ENCODE results near the gene TEC. TPM values are rescaled to one million over a fixed set of nuclear protein-coding genes. Genes with fewer than 3 reads are reported as not detected.

The TEC gene
- total RNA-seq, 2 donors from 2014 or later, result 2.1 to 3.3 TPM

DNA sequence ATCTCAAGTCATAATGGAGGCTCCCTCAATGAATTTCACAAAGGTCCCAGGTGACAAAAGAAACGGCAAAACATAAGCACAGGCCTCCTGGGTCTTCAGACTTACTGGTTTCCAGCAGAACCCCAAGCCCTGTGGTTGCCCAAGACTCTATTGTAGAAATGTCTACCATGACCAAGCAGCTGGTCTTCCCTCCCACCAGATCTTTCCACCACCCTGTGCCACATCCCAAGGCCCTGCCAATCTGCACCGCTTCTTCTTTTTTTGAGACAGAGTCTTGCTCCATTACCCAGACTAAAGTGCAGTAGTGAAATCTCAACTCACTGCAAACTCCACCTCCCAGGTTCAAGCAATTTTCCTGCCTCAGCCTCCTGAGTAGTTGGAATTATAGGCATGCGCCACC lies 112.4 kb downstream of the TEC start:
- Histone ChIP-seq H3K4me1 (no peaks in the 10 kb centered on the region), H3K27ac (no peak overlapping the region), H3K9me3 (peaks cover 0 to 8% (median 0%) of the 10 kb centered on the region in 3 donors), H3K36me3 (replicated peaks in 1 of 2; ENCODE audit: insufficient read depth in 1 of 2, low read depth in 2 of 2) (peaks cover 0 to 2% of the 10 kb centered on the region in 2 donors), H3K27me3 (no peaks in the 10 kb centered on the region), H3K4me3 (no peak overlapping the region)
- DNase-seq (no peak), ATAC-seq (no peak)
- intact Hi-C loops (cut with DNase I), result no loop called here
- 78 to 88% methylated on average over 3 of the region's 3 CpGs for WGBS, 2 donors
- TF ChIP-seq, protein P1, sequence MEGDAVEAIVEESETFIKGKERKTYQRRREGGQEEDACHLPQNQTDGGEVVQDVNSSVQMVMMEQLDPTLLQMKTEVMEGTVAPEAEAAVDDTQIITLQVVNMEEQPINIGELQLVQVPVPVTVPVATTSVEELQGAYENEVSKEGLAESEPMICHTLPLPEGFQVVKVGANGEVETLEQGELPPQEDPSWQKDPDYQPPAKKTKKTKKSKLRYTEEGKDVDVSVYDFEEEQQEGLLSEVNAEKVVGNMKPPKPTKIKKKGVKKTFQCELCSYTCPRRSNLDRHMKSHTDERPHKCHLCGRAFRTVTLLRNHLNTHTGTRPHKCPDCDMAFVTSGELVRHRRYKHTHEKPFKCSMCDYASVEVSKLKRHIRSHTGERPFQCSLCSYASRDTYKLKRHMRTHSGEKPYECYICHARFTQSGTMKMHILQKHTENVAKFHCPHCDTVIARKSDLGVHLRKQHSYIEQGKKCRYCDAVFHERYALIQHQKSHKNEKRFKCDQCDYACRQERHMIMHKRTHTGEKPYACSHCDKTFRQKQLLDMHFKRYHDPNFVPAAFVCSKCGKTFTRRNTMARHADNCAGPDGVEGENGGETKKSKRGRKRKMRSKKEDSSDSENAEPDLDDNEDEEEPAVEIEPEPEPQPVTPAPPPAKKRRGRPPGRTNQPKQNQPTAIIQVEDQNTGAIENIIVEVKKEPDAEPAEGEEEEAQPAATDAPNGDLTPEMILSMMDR (IDR thresholded peaks at IDR 0.05), result no peak
- no peak for TF ChIP-seq POLR2A (IDR thresholded peaks at IDR 0.05)

DNA sequence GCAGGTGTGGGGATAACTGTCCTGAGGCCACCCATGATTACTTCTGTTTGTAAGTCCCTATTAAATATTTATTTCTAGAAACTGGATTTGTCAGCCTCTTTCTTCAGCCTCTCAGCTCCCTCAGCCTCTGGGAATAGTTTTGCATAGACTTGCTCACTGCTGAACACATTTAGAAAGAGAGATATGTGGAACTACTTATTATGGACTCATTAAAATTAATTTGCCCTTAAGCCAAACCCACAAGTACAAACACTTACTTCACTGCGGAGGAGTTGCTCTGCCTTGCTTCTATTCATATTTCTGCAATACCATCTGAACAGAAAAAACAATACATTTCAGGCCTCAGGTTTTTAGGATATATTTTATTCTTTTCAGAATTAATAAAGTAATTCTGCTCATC lies 113.2 kb downstream of the TEC start:
- intact Hi-C loops (cut with DNase I), result no loop called here
- no peak for ATAC-seq
- Histone ChIP-seq H3K27ac (no peak overlapping the region), H3K9me3 (peaks cover 0 to 8% (median 0%) of the 10 kb centered on the region in 3 donors), H3K4me1 (no peaks in the 10 kb centered on the region), H3K4me3 (no peak overlapping the region), H3K27me3 (no peaks in the 10 kb centered on the region), H3K36me3 (replicated peaks in 1 of 2; ENCODE audit: insufficient read depth in 1 of 2, low read depth in 2 of 2) (peaks cover 0 to 2% of the 10 kb centered on the region in 2 donors)
- TF ChIP-seq, protein P1 (IDR thresholded peaks at IDR 0.05), result no peak
- TF ChIP-seq POLR2A (IDR thresholded peaks at IDR 0.05), result no peak
- no peak for DNase-seq
- 92 to 97% methylated on average over 1 of the region's 1 CpG for WGBS, 2 donors

DNA sequence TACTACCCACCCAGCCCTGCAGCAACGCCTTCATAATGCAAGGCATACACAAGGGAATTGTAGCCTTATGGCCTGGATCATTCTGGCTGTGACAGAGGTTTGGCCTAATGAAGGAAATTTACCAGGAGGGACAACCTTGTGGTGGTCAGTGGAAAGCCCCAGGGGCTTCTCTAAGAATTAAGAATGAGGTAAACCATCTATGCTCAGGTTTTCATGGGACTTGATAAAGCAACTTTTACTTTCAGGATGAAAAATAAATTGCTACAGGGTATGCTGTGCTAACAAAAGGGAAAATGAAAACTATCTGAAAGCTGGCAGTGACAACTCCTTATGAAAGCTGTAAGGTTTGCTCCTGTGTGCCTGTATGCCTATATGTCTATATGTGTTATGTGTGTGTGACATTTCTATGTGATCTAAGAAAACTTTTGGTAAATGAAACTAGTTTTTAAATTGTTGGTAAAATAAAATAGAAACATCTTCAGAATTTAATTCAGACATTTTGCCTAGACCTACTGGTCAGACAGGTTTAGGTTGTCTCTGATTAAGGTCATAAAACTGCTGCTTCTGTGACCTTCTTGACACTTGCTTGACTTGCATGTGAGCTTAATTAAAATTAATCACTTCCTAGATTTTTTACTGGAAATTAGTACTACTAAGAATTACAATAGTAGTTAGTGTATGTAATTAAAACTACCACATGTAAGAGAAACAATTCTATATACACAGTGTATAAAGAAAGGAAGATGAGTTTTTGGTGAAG lies 115.7 kb downstream of the TEC start:
- Histone ChIP-seq H3K27ac (no peak overlapping the region), H3K4me3 (no peak overlapping the region), H3K9me3 (peaks cover 0 to 8% (median 0%) of the 10 kb centered on the region in 3 donors), H3K36me3 (replicated peaks in 1 of 2; ENCODE audit: insufficient read depth in 1 of 2, low read depth in 2 of 2) (peaks cover 0 to 2% of the 10 kb centered on the region in 2 donors), H3K4me1 (no peaks in the 10 kb centered on the region), H3K27me3 (no peaks in the 10 kb centered on the region)
- ATAC-seq (no peak), DNase-seq (no peak)
- TF ChIP-seq, protein P1 (IDR thresholded peaks at IDR 0.05), result no peak
- no peak for TF ChIP-seq POLR2A (IDR thresholded peaks at IDR 0.05)
- WGBS, 2 donors, result 77 to 93% methylated on average over 1 of the region's 1 CpG
- intact Hi-C loops (cut with DNase I), result no loop called here

DNA sequence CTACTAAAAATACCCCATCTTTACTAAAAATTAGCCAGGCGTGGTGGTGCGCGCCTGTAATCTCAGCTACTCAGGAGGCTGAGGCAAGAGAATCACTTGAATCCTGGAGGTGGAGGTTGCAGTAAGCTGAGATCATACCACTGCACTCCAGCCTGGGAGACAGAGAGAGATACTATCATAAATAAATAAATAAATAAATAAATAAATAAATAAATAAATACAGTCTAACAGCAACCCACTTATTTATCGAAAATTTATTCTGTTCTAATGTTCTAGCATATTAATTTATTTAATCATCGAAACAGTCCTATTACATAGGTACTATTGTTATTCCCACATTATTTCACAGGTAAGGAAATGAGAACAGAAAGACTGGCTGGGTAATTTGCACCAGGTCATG lies 117.4 kb downstream of the TEC start:
- H3K36me3 ChIP-seq (replicated peaks in 1 of 2; ENCODE audit: insufficient read depth in 1 of 2, low read depth in 2 of 2), result peaks cover 0 to 2% of the 10 kb centered on the region in 2 donors
- no peaks in the 10 kb centered on the region for H3K27me3 ChIP-seq
- WGBS, 2 donors, result 93 to 94% methylated on average over 5 of the region's 5 CpGs
- H3K9me3 ChIP-seq, result peaks cover 0 to 8% (median 0%) of the 10 kb centered on the region in 3 donors
- TF ChIP-seq, protein P1 (IDR thresholded peaks at IDR 0.05), result no peak
- no peak for TF ChIP-seq POLR2A (IDR thresholded peaks at IDR 0.05)
- DNase-seq (no peak), ATAC-seq (no peak)
- intact Hi-C loops (cut with DNase I), result no loop called here
- no peak overlapping the region for H3K4me3 ChIP-seq
- no peaks in the 10 kb centered on the region for H3K4me1 ChIP-seq
- H3K27ac ChIP-seq, result no peak overlapping the region
